ENCODE results near the gene ATP6V0A1. TPM values are rescaled to one million over a fixed set of nuclear protein-coding genes. Genes with fewer than 3 reads are reported as not detected.
A peak's percentile ranks its signal among the peaks of the same experiment; 100 is the strongest.

The ATP6V0A1 gene
- total and polyA plus RNA-seq, 2 experiments from 2014 or later, result 23.9 to 42.3 TPM

DNA sequence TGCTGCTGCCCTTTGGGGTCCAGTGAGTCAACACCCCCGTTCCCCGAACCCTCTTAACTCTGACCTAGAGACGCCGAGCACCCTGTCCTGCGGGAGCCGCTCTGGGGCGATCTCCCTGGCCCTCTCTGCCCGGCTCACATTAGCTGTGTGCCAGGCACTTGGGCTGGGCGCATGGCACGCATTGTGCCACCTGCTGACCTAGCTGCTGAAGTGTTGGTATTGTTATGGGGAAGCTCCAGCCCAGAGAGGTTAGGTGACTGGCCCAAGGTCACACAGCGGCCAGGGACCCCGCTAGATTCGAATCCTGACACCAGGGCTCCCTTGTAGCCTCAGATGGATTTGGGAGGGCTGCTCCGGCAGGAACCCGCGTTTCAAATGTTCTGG, 95.2 kb downstream of the ATP6V0A1 start:
- no peak overlapping the region for H3K27ac Mint-ChIP-seq
- Histone ChIP-seq H3K79me2 (replicated peaks; ENCODE audit: insufficient read depth) (0 out of 2 replicates have a peak, but pooled peaks cover 2% of the 10 kb centered on the region), H3K27me3 (ENCODE audit: insufficient read depth) (0 out of 2 replicates have a peak, but pooled peaks cover 6% of the 10 kb centered on the region), H3K4me3 (peak overlapping the region; percentile 93), H3K27ac (ENCODE audit: low read depth) (peak overlapping the region; percentile 32; the same call in 1 of the 2 replicates), H4K20me1 (replicated peaks; ENCODE audit: insufficient read depth) (peaks cover 6% of the 10 kb centered on the region; the same call in 1 of the 2 replicates), H3K36me3 (ENCODE audit: insufficient read depth) (no peaks in the 10 kb centered on the region), H3K4me2 (peak overlapping the region; percentile 92), H3F3A (replicated peaks; ENCODE audit: low read depth) (peaks cover 5% of the 10 kb centered on the region), H3K4me1 (ENCODE audit: insufficient read depth) (peaks cover 10% of the 10 kb centered on the region), H2AFZ (0 out of 2 replicates have a peak overlapping the region, but pooled peaks have one; percentile 52), H3K9me2 (ENCODE audit: insufficient read depth) (no peaks in the 10 kb centered on the region)
- TF ChIP-seq, protein P1, sequence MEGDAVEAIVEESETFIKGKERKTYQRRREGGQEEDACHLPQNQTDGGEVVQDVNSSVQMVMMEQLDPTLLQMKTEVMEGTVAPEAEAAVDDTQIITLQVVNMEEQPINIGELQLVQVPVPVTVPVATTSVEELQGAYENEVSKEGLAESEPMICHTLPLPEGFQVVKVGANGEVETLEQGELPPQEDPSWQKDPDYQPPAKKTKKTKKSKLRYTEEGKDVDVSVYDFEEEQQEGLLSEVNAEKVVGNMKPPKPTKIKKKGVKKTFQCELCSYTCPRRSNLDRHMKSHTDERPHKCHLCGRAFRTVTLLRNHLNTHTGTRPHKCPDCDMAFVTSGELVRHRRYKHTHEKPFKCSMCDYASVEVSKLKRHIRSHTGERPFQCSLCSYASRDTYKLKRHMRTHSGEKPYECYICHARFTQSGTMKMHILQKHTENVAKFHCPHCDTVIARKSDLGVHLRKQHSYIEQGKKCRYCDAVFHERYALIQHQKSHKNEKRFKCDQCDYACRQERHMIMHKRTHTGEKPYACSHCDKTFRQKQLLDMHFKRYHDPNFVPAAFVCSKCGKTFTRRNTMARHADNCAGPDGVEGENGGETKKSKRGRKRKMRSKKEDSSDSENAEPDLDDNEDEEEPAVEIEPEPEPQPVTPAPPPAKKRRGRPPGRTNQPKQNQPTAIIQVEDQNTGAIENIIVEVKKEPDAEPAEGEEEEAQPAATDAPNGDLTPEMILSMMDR (conservative IDR thresholded peaks at IDR 0.05; ENCODE audit: low read depth in 2 of 2), result 0 out of 4 replicates have a peak, but pooled peaks of 1 of the 2 experiments have one; percentile 7
- no peak for TF ChIP-seq NANOG (IDR thresholded peaks at IDR 0.05; ENCODE audit: borderline replicate concordance)
- ATAC-seq, result no peak
- peaks cover 19% of the 10 kb centered on the region for H3K4me1 Mint-ChIP-seq
- H3K27me3 Mint-ChIP-seq (ENCODE audit: insufficient read depth, low read depth, poor library complexity), result peaks cover 20% of the 10 kb centered on the region
- peak overlapping the region; percentile 87 for H3K4me3 Mint-ChIP-seq
- H3K9me3 Mint-ChIP-seq, result no peaks in the 10 kb centered on the region
- no peaks in the 10 kb centered on the region; the same call in 2 of the 3 replicates for H3K36me3 Mint-ChIP-seq (ENCODE audit: low read depth)
- no peak for DNase-seq (ENCODE audit: low spot score)

- Histone ChIP-seq H3K36me3 (ENCODE audit: insufficient read depth) (no peaks in the 10 kb centered on the region), H3K9me2 (ENCODE audit: insufficient read depth) (no peaks in the 10 kb centered on the region), H3K4me3 (peak overlapping the region; percentile 93), H3K79me2 (replicated peaks; ENCODE audit: insufficient read depth) (no peaks in the 10 kb centered on the region), H3K4me1 (ENCODE audit: insufficient read depth) (peaks cover 8% of the 10 kb centered on the region; the same call in 1 of the 2 replicates), H3F3A (replicated peaks; ENCODE audit: low read depth) (no peaks in the 10 kb centered on the region; the same call in none of the 2 replicates), H4K20me1 (replicated peaks; ENCODE audit: insufficient read depth) (peaks cover under 1% of the 10 kb centered on the region; the same call in 1 of the 2 replicates), H3K27ac (ENCODE audit: low read depth) (peak overlapping the region; percentile 32; the same call in 1 of the 2 replicates), H2AFZ (peak overlapping the region; percentile 95), H3K4me2 (peak overlapping the region; percentile 92), H3K27me3 (ENCODE audit: insufficient read depth) (no peaks in the 10 kb centered on the region)
- no peaks in the 10 kb centered on the region for H3K9me3 Mint-ChIP-seq
- no peaks in the 10 kb centered on the region; the same call in 2 of the 3 replicates for H3K36me3 Mint-ChIP-seq (ENCODE audit: low read depth)
- ATAC-seq (peak; percentile 81), DNase-seq (ENCODE audit: low spot score) (peak; percentile 96)
- TF ChIP-seq, protein P1 (conservative IDR thresholded peaks at IDR 0.05; ENCODE audit: low read depth in 2 of 2), result no peak; a peak in 1 of 4 replicates
- TF ChIP-seq POLR2AphosphoS5 (IDR thresholded peaks at IDR 0.05; ENCODE audit: low read depth), result peak; percentile 95
- peak; percentile 63 for TF ChIP-seq ETS1 (IDR thresholded peaks at IDR 0.05)
- peak; percentile 90 for TF ChIP-seq CREB1 (CRISPR knock-in tag; IDR thresholded peaks at IDR 0.05; ENCODE audit: low read depth)
- no peak for TF ChIP-seq EZH2phosphoT487 (IDR thresholded peaks at IDR 0.05; ENCODE audit: unreplicated experiment)
- H3K27me3 Mint-ChIP-seq (ENCODE audit: insufficient read depth, low read depth, poor library complexity), result peaks cover 20% of the 10 kb centered on the region
- H3K4me1 Mint-ChIP-seq, result peaks cover 18% of the 10 kb centered on the region
- peak overlapping the region; percentile 87 for H3K4me3 Mint-ChIP-seq
- peak overlapping the region; percentile 78; the same call in 1 of the 2 replicates for H3K27ac Mint-ChIP-seq
These were observed 95.8 kb downstream of the ATP6V0A1 start for GRCh38 chr17:42554250-42555121.

Measured in GM23338 (cell line).